Gastroesophageal sphincter (tissue), 3 donors: Measurements from ENCODE around the gene PDE3A.

Experiments used
- EP300 ChIP-seq: sonication (generic); formaldehyde crosslinking; IDR thresholded peaks from one replicate; pipeline ENCODE4 v1.6.1; 2017; ENCODE audit warnings: antibody characterized with exemption, mild to moderate bottlenecking
- POLR2A ChIP-seq, 2 donors: fragments of 450-650 bp; IDR thresholded peaks; one replicate each; pipeline ENCODE4 v1.6.1; 2017; ENCODE audit warnings: antibody characterized with exemption in 2 of 2, mild to moderate bottlenecking in 2 of 2, moderate library complexity in 1 of 2
- TF ChIP-seq, protein P1 (sequence below), 4 experiments: fragments of 200-600 bp in 2 of 4; fragments of 450-650 bp in 2 of 4; sonication (generic) in 1 of 4; IDR thresholded peaks; one replicate each; pipeline ENCODE4 v1.5.1; 2017 to 2019; ENCODE audit warnings: antibody characterized with exemption in 4 of 4, mild to moderate bottlenecking in 2 of 4, moderate library complexity in 2 of 4

DNA sequence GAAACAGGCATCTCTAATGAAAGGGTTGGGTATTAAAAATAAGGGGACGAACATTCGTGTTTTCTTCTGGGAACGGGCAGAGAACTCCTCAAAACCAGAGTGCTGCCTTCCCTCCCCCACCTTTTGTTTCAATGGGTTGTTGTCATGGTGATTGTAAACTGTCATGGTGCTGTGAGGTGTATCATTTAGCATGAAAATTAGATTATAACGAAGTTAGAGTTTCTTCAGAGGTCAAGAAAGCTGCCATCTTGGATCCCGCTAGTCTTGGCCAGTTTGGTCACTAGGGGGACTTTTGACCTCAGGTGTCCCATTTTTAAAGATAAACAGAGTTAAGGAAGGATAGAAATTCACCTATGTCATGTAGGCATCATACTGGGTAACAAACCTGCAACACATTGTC is 123.0 kb downstream of the PDE3A start:
- TF ChIP-seq POLR2A (IDR thresholded peaks at IDR 0.05) (no peak), EP300 (no peak)
- TF ChIP-seq, protein P1, sequence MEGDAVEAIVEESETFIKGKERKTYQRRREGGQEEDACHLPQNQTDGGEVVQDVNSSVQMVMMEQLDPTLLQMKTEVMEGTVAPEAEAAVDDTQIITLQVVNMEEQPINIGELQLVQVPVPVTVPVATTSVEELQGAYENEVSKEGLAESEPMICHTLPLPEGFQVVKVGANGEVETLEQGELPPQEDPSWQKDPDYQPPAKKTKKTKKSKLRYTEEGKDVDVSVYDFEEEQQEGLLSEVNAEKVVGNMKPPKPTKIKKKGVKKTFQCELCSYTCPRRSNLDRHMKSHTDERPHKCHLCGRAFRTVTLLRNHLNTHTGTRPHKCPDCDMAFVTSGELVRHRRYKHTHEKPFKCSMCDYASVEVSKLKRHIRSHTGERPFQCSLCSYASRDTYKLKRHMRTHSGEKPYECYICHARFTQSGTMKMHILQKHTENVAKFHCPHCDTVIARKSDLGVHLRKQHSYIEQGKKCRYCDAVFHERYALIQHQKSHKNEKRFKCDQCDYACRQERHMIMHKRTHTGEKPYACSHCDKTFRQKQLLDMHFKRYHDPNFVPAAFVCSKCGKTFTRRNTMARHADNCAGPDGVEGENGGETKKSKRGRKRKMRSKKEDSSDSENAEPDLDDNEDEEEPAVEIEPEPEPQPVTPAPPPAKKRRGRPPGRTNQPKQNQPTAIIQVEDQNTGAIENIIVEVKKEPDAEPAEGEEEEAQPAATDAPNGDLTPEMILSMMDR (IDR thresholded peaks at IDR 0.05) = no peak
